IPS DF 6.9 (cell line): Measurements from ENCODE around the gene LRRC27.

Experiments
- DNase-seq: peaks from one replicate; pipeline ENCODE4 v3.0.0-alpha.2; 2013; ENCODE audit warnings: low read depth, low spot score
- H3K27ac ChIP-seq: one replicate; pipeline ENCODE4 v1.5.1; 2013; ENCODE audit warnings: low read length, control low read depth
- H3K27me3 ChIP-seq: 2 replicates; pipeline ENCODE4 v1.6.1; 2013; ENCODE audit warnings: mild to moderate bottlenecking, low read length; ENCODE audit not compliant: control insufficient read depth, insufficient read depth
- H3K36me3 ChIP-seq: 2 replicates; pipeline ENCODE4 v1.6.1; 2013; ENCODE audit warnings: low read length; ENCODE audit not compliant: control insufficient read depth, insufficient read depth
- H3K4me1 ChIP-seq: 2 replicates; pipeline ENCODE4 v1.6.1; 2013; ENCODE audit warnings: low read length; ENCODE audit not compliant: control insufficient read depth, insufficient read depth
- H3K4me3 ChIP-seq: 2 replicates; pipeline ENCODE4 v1.5.1; 2013; ENCODE audit warnings: mild to moderate bottlenecking, low read length
- H3K9me3 ChIP-seq: 2 replicates; pipeline ENCODE4 v1.6.1; 2013; ENCODE audit warnings: low read length, inconsistent platforms; ENCODE audit not compliant: control insufficient read depth, insufficient read depth
- WGBS: extraction: QIAGEN DNeasy Blood & Tissue Kit; methylation state at CpG from one replicate; pipeline ENCODE4 v1.1.7; 2013; ENCODE audit warnings: mixed read lengths, missing lambda C conversion rate; ENCODE audit not compliant: insufficient read length, insufficient coverage; 5-methylcytosine and 5-hydroxymethylcytosine counted together

The LRRC27 gene

DNA sequence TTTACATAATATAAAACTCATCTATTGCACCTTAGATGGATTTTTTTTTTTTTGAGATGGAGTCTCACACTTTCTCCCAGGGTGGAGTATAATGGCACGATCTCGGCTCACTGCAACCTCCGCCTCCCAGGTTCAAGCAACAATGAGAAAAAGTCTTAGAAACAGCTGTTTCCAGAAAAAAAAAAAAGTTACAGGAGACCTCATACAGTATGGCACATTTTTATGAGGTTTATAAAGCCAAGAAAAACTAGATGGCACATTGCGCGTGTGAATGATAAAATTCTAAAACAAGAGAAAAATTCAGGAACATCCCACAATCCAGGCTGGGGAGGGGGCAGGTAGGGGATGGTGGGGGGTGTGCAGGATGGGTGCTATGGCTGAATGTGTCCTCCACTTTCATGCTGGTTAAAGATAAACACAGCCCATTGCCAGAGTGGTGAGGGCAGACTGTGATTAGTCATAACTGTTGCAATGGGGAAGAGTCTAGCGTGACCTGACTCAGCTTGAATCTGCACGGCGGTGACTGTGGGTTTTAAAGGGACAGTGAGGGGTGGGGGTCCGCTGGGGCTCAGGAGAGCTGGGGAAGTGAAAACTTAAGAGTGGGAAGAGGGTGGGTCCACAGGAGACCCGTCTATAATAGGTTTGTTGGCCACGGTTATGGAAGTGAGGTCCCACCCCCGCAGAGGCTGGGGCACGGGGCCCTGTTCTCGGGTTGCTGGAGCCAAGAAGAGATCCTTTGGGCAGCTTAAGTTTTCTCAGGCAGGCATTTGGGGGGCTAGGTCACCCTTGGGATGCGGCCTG is 11.9 kb upstream of the LRRC27 start:
- no peak for DNase-seq
- Histone ChIP-seq H3K27me3 (no peaks in the 10 kb centered on the region), H3K9me3 (no peaks in the 10 kb centered on the region), H3K4me3 (no peak overlapping the region), H3K36me3 (no peaks in the 10 kb centered on the region), H3K4me1 (no peaks in the 10 kb centered on the region), H3K27ac (no peak overlapping the region)
- WGBS = no CpG with 5 or more reads among the region's 15 CpGs

DNA sequence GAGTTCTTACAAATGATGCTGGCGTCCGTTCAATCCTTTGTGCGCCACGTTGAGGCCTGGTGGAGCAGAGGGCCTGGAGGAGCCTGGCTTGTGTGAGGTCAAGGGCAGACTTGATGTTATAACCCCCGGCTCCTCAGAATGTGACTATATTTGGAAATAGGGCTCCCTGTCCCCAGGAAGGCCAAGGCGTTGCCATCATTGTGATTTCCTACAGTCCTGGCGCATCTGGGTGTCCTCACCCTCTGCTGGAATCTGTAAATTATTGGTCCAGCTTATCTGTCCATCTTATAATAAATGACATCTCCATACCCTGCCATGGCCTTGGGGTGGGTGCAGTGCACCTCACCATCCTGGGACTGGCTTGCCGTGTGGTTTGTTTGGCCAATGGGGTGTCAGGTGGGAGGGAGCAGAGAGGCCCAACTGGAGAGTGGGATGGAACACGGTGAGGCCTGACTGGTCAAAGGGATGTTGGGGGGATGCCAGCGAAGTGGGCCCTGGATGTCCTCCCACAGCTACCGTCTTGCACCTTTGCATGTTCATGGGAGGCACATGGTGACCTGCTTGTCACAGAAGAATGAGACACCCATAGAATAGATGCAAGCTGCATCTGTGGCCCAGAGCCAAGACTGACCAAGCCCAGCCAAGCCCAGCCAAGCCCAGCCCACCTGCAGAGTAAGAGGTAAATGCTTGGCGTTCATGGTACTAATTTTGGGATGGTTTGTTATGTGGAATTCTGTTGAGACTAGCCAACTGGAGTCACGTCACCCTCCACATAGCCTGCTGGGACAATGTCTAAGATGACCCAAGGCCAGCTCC is 11.1 kb upstream of the LRRC27 start:
- no CpG with 5 or more reads among the region's 13 CpGs for WGBS
- H3K36me3 ChIP-seq = no peaks in the 10 kb centered on the region
- no peaks in the 10 kb centered on the region for H3K9me3 ChIP-seq
- H3K4me1 ChIP-seq = no peaks in the 10 kb centered on the region
- no peak overlapping the region for H3K27ac ChIP-seq
- H3K27me3 ChIP-seq = no peaks in the 10 kb centered on the region
- no peak for DNase-seq
- H3K4me3 ChIP-seq = no peak overlapping the region

DNA sequence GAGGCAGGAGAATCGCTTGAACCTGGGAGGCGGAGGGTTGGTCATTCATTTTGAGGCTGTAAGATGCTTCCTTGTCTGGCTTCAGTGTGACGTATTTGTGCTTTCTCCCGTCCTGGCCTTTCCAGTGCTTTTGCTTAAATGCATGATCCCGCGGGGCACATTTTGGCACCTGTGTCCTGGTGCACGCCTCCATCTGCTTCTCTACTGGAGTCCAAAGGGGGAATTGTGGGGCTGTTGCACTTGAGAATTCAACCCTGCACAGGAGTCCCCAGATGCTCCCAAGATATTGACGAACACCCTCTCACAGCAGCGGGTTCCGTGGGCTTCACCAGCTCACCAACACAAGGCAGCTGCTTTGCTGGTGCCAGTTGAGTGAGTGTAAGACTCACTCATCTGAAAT is 10.3 kb upstream of the LRRC27 start:
- no peak for DNase-seq
- no peak overlapping the region for H3K27ac ChIP-seq
- H3K9me3 ChIP-seq = peaks cover 2% of the 10 kb centered on the region; the same call in 1 of the 2 replicates
- H3K4me3 ChIP-seq = no peak overlapping the region
- H3K27me3 ChIP-seq = no peaks in the 10 kb centered on the region
- no peaks in the 10 kb centered on the region for H3K36me3 ChIP-seq
- WGBS = no CpG with 5 or more reads among the region's 10 CpGs
- H3K4me1 ChIP-seq = no peaks in the 10 kb centered on the region

DNA sequence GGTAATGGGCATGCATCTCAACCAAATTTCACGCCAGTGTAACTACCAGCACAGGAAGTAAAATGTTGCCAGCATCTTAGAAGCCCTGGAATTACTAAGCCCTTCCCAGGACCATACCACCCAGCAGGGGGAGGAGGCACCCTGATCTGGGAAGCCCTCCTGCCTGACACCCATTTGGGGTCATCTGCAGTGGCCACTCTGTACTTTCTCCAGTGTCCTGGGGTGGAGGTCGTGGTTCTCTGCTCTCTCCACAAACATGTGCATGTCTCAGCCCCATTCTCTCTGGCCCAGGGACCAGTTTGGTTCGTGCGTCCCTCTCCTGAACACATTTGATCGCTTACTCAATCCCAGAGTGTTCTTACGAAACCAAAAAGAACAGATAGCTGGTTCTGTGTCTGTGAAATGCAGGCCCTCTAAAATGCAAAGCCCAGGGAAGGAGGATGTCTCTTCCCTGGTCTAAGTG is 9.4 kb upstream of the LRRC27 start:
- Histone ChIP-seq H3K36me3 (no peaks in the 10 kb centered on the region), H3K4me3 (no peak overlapping the region), H3K4me1 (no peaks in the 10 kb centered on the region), H3K27ac (no peak overlapping the region), H3K27me3 (no peaks in the 10 kb centered on the region), H3K9me3 (peaks cover 2% of the 10 kb centered on the region; the same call in 1 of the 2 replicates)
- DNase-seq = no peak
- no CpG with 5 or more reads among the region's 6 CpGs for WGBS

DNA sequence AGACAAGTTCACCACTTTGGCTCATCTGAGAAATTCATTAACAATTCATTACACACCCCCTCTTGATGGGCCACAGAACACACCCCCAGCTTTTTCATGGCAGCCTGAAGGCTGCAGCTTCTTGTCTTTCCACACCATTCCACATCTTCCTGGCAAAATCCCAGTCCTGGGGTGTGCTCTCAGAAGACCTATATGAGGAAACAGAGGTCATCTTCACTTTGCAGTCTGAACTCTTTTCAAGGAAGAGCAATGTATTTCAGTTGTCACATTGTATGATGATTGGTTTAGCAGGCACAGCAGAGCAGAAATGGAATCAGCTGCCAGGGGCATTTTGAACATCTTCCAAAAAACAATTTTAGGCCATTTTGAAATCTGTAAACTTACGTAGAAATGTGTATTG is 7.8 kb upstream of the LRRC27 start:
- no peak overlapping the region for H3K4me3 ChIP-seq
- H3K27ac ChIP-seq = no peak overlapping the region
- DNase-seq = no peak
- no peaks in the 10 kb centered on the region for H3K36me3 ChIP-seq
- H3K27me3 ChIP-seq = no peaks in the 10 kb centered on the region
- H3K9me3 ChIP-seq = peaks cover 2% of the 10 kb centered on the region; the same call in 1 of the 2 replicates
- H3K4me1 ChIP-seq = no peaks in the 10 kb centered on the region
- no CpG with 5 or more reads among the region's 1 CpG for WGBS

DNA sequence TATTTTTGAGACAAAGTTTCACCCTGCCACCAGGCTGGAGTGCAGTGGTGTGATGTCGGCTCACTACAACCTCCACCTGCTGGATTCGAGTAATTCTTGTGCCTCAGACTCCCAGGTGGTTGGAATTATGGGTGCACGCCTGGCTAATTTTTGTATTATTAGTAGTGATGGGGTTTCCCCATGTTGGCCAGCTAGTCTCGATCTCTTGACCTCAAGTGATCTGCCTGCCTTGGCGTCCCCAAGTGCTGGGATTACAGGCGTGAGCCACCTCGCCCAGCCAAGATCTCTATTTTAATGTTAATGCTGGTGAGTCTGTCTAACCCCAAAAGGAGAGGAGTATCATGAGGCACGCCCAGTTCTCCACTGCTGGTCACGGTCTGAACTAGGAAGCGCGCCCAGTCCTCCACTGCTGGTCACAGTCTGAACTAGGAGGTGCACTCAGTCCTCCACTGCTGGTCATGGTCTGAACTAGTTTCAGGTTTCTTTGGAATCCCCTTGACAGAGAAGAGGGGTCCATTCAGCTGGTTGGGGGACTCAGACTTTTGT is 5.6 kb upstream of the LRRC27 start:
- no peak overlapping the region for H3K27ac ChIP-seq
- no peaks in the 10 kb centered on the region for H3K27me3 ChIP-seq
- no peak for DNase-seq
- no peaks in the 10 kb centered on the region for H3K36me3 ChIP-seq
- peaks cover 2% of the 10 kb centered on the region; the same call in 1 of the 2 replicates for H3K9me3 ChIP-seq
- no peaks in the 10 kb centered on the region for H3K4me1 ChIP-seq
- no peak overlapping the region for H3K4me3 ChIP-seq
- WGBS = no CpG with 5 or more reads among the region's 11 CpGs

DNA sequence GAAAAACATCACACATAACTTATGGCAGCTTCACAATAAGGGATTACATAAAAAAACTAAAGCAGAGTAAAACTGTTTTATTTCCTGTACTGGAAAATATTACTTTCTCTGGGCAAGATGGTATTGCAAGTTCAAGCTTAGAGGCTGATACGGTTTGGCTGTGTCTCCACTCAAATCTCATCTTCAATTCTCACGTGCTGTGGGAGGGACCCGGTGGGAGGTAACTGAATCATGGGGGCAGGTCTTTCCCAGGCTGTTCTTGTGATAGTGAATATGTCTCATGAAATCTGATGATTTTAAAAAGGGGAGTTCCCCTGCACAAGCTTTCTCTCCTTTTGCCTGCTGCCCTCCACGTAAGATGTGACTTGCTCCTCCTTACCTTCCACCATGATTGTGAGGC is 5.1 kb upstream of the LRRC27 start:
- H3K27me3 ChIP-seq = no peaks in the 10 kb centered on the region
- H3K4me3 ChIP-seq = no peak overlapping the region
- no CpG with 5 or more reads among the region's 4 CpGs for WGBS
- no peak for DNase-seq
- no peaks in the 10 kb centered on the region for H3K4me1 ChIP-seq
- no peaks in the 10 kb centered on the region for H3K36me3 ChIP-seq
- H3K27ac ChIP-seq = no peak overlapping the region
- peaks cover 2% of the 10 kb centered on the region; the same call in 1 of the 2 replicates for H3K9me3 ChIP-seq

DNA sequence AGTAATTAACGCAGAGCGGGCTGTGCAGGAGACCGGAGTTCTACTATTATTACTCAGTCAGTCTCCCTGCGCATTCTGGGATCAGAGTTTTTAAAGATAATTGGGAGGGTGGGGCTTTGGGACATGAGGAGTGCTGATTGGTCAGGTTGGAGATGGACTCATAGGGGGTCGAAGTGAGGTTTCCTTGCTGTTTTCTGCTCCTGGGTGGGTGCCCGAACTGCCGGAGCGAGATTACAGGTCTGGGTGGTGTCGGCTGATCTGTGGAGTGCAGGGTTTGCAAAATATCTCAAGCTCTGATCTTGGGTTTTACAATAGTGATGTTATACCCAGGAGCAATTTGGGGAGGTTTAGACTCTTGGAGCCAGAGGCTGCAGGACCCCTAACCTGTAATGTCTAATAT is 3.9 kb upstream of the LRRC27 start:
- no CpG with 5 or more reads among the region's 9 CpGs for WGBS
- peaks cover 2% of the 10 kb centered on the region; the same call in 1 of the 2 replicates for H3K9me3 ChIP-seq
- H3K4me1 ChIP-seq = no peaks in the 10 kb centered on the region
- no peaks in the 10 kb centered on the region for H3K36me3 ChIP-seq
- DNase-seq = no peak
- no peaks in the 10 kb centered on the region for H3K27me3 ChIP-seq
- H3K27ac ChIP-seq = no peak overlapping the region
- no peak overlapping the region for H3K4me3 ChIP-seq

DNA sequence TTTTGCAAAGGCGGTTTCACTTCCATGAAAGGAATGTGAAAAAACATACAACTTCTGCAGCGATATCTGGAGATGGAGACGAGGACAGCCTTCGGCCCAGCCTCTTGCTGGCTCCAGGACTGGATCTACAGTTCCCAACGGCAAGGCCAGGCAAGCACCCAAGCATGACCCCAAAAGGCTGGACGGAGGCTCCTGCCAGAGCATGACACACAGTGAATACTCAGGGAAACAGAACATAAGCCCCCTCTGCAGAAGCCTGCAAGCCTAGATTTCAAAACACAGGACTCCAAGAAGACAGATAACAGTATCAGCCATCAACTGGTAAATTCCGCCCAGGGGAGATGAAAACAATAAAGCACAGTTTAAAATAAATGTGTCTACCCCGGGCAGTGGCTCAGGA is 3.3 kb upstream of the LRRC27 start:
- Histone ChIP-seq H3K4me1 (no peaks in the 10 kb centered on the region), H3K9me3 (peaks cover 2% of the 10 kb centered on the region; the same call in 1 of the 2 replicates), H3K27ac (no peak overlapping the region), H3K4me3 (no peak overlapping the region), H3K27me3 (no peaks in the 10 kb centered on the region), H3K36me3 (no peaks in the 10 kb centered on the region)
- WGBS = no CpG with 5 or more reads among the region's 8 CpGs
- no peak for DNase-seq
